Stimulated activated CD4-positive, alpha-beta T cell treated with anti-CD3 and anti-CD28 coated beads, Interleukin-12 subunit alpha, Interleukin-12 subunit beta, amount 100 ng/mL, for 48 hours (primary cell): Measurements from ENCODE around the gene PCED1A.

ENCODE experiments used
- DNase-seq, 3 donors: peaks; one replicate each; pipeline ENCODE4 v3.0.0-alpha.2; 2020; ENCODE audit warnings: low read depth in 2 of 3, low spot score in 1 of 3

Gene PCED1A

DNA sequence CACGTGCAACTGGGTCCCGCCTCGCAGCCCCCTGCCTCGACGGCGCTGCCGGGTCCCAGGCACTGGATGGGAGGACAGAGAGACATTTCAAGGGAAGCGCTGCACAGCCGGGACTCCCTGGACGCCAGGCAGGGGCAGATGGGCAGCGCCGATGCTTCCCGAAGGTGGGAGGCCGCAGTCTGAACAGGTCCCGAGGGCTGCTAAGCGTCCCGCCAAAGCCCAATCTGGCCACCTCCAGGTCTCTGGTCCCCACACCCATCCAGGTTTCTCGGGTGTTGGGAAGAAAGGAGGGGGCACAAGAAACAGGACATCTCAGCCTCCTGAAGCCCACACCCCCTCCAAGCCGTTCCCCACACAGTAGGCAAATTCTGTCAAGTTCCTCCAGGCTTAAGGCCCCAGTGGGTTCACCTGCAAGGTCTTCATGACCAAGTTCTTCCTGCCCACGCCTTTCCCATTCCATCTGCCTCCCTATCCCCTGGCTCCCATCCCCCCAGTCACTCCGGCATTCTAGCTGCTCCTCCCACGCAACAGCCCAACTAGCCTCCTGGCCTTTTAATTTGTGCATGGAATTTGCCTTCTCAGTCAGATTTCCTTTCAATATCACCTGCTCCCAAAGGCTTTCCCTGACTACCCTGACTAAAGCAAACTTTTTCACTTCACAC is 34.6 kb downstream of the PCED1A start:
- DNase-seq = no peak

DNA sequence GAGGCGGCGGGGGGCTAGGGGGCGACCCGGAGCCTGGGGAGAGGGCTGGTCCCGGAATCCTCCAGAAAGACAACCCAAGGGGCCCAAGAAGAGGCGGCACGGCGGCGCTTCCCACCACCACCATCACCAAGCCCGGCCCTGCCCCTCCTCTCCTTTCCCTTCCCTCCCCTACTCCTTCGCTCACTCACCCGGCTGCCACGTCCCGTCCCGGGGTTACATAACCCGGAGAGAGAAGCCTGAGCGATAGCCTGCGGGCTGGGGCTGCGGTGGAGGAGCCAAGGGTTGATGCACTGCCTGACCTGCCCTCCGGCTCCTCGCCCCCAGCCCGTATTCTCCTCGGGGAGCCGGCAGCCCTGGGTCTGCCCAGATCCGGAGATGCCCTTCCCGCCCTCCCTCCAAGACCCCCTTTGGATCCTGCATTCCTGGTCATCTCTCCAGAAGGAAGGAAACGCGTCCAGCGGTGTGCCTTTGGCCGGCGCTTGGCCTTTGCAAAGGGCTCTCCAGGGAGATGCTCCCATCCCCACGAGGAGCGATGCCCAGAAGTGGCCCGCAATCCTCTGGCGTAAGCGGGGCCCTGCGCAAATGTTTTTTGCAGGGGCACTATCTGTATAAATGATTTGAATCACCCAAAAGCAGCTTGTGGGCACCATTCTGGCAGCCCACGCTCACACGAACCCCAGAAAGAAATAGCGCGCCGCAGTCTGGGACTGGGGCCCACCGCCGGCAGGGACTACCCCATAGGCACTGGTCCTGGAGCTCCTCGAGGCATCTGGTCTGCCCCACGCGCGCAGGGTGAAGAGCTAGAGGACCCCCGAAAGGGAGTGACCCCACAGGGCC is 35.4 kb downstream of the PCED1A start:
- DNase-seq = no peak

DNA sequence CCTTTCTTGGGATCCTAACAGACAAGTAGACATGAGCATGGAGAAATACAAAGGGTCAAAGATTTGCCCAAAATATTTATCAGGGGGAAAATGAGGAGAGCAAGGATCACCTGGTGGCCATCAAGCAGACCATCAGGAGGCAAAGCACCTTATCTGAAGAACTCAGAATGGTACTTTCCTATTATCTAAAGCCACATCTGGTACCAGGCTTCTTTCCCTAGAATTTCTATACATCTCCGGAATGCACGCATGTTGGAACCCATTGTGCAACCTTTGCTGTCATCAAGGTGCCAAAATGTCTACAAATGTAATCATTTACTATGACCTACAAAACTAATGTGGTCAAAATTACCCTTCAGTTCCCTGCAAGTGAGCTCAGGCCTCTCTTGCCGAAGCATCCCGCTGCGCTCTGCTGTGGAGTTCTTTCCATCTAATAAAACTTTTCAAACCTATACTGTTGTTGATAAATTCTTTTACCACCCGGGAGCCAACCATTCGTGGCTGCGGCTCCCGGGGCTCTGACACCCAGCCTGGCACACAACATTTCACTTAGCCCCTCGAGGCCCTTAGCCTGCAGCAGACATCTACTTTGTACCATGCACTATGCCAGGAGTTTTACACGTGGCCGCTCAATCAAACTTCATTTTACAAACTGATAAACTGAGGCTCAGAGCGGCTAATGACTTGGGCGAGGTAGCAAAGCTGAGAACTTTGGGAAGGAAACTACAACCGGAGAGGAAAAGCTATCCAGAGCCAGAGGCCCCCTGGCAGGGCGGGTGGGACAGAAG is 36.2 kb downstream of the PCED1A start:
- DNase-seq = no peak

DNA sequence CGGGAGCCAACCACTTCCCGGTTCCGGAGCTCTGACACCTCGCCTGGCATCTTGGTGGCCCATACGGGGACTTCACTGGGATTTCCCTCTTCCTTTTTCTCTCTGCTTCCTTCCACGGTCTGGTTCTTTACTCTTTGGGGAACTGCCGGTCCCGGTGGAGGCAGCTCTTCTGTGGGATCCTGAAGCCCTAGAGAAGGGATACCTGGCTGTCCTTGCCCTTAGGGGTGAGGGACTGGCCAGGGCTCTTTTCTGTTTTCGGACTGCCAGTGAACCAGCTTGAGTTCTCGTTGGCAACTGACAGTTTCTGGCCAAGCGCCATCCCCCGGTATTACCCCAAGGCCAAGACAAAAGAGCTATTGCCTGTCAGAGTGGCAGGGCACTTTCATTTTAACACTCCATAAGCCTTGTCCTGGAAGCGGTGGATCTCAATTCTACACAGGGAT is 39.1 kb downstream of the PCED1A start:
- DNase-seq = no peak

DNA sequence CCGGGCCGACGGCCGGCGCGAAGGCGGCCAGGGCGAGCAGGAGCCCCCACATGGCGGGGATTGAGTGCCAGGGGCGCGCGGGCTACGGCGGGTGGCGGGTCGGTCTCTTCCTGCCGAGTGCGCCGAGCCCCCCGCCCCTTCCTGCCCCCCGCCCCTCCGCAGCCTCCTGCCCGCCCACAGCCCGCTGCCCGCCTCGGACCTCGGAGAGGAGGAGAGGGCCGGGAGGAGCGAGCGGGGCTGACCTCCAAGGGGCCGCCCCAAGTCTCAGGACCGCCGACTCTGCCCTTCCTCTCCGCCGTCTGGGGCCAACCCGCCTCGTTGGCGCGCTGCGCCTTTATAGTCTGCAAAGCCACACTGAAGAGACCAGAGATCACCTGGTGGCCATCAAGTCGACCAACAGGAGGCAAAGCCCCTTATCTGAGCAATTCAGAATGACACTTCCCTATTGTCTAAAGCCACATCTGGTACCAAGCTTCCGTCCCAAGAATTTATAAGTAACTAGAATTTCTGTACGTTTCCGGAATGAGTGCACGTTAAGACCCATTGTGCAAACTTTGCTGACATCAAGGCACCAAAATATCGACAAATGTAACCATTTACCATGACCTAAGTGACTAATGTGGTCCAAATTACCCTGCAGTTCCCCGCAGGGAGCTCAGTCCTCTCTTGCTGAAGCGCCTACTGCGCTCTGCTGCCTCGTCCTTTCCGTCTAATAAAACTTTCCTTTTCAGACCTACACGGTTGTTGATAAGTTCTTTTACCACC is 39.8 kb downstream of the PCED1A start, which contains the start of gene CPXM1:
Gene CPXM1, minus strand, starts transcription at position 107 of the 765 bp plus-strand sequence. Its CDS starts 55 bp downstream, at position 52.
- no peak for DNase-seq

DNA sequence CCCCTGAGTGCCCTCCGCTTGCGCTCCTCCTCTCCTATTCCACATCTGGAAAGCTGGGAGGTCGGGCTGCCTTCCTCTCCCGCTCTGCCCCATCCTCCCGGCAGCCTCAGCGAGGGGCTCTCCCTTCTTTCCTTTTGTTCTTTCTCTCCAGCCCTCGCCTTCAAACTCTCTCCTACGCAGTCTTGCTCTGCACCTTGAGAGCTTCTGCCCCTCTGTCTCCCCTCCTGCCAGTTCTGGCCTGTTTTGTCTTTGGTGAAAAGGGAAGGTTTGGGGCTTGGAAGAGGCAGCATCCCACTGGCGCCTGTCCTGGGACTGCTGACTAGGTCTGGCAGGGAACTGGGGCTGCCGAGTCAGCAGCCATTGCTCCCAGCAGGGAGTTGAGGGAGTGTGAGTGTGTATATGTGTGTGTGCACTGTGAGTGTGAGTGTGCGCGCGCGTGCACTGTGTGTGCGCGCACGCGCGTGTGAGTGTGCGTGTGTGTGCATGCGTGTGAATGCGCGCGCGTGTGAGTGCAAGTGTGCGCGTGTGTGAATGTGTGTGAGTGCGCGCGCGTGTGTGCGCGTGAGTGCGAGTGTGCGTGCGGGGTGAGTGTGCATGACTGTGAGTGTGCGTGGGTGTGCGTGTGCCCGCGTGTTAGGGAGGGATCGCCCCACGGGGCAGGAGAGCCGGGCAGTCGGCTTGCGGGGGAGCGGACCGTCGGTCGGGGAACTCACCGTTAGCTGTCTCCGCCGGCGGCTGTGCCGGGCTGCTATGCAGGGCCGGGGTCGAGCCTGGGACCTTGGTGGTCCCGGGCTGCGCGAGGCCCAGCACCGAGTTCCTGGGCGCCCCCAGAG is 40.6 kb downstream of the PCED1A start:
- DNase-seq = no peak

DNA sequence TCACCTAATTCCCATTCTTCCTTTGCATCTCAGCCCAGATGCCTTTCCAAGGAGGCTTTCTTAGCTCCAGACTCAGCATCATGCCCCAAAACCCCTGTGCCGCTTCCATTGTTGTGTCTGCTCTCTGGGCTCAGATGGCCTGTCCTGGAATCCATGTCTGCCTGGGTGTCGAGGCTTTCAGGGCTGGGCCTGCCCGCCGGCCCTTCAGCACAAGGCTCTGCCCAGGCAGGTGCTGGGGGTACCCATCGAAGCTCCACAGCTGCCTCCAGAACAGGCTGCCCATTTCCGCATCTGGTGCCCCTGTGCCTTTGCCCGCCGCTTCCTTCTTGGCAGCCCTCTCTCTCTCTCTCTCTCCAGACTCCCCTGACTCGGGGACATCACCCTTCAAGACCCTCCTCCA is 41.2 kb downstream of the PCED1A start:
- no peak for DNase-seq

DNA sequence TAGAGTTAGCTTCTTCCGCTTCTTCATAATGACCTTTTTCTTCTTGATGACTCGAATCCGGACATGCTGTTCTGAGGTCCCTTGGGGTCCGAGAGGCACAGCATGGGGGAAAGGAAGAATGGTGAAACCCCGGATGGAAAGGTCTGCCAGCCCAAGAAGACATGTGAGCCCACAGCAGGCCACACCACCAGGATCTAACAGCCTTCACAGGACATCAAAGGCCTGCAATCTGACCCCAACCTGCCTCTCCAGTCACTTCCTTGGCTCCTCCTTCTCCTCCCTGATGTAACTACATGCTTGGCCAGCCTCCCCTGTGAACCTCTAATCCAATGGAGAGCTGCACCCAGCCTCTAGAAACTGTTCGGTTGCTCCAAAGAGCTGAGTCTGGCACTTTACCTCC is 41.6 kb downstream of the PCED1A start:
- no peak for DNase-seq

DNA sequence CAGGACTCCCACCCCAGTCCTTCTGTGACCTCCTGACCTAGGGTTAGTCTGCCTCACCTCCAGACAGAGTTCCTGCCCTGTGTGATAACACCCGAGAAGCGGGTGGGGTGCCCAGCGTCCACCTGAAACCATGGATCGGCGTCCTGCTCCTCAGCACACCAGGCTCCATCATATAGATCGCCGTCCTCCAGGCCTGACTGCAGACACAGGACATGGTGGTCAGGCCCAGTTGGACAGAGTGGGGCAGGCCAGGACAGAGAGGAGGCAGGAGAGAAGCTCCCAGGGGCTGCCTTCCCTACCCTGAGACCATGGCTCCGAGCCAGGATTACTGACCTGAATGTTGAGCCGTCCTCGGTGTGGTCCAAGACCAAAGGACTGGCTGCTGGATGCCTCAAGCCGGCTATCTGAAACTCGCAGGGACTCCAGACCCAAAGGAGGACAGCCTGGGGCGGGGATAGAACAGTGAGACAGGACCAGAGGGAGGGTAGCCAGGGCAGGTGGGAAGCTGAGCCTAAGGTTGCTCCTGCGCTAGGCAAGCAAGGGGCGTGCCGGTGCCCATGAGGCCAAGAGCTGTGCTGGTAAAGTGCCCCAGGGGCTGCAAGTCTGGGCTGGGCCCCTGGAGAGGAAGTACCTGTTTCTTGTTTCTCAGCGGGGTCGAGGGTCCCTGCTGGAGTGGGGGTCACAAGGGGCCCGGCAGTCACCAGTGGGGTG is 42.2 kb downstream of the PCED1A start:
- DNase-seq = no peak

DNA sequence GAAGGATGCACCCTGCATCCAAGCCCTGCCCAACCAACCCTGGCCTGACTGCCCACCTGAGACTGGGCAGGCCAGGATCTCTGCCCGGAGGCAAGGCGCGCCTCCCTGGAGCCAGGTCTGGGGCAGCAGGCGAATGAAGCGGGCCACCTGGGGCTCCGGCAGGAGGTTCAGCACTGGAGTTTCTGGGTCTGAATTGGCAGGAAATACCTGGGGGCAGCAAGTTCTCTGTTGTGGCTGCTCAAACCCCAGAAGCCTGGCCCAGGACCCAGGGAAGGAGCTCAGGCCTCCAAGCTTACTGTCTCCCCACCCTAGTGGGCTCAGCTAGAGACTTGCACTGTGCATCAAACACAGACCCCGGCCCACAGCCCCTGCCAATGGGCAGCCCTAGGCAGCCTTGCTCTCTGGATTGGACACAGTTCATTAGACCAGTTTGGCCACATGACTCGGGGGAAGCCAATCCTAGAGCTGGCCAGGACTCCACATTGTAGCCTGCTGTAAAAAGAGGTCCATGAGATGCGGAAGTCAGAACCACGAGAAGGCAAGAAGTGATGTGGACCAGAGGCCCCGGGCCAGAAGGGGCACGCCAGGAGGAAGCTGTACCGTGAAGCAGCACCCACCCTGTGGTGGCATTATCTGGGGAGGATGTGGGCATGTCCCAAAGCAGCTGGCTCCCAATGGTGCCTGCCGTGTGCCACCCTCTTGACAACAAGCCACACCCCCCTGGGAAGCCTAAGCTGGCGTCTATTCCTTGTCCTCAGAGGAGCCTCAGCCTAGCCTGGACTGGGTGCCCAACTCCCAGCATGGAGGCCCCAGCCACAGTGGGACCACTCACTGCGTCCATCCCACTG is 43.1 kb downstream of the PCED1A start:
- no peak for DNase-seq

DNA sequence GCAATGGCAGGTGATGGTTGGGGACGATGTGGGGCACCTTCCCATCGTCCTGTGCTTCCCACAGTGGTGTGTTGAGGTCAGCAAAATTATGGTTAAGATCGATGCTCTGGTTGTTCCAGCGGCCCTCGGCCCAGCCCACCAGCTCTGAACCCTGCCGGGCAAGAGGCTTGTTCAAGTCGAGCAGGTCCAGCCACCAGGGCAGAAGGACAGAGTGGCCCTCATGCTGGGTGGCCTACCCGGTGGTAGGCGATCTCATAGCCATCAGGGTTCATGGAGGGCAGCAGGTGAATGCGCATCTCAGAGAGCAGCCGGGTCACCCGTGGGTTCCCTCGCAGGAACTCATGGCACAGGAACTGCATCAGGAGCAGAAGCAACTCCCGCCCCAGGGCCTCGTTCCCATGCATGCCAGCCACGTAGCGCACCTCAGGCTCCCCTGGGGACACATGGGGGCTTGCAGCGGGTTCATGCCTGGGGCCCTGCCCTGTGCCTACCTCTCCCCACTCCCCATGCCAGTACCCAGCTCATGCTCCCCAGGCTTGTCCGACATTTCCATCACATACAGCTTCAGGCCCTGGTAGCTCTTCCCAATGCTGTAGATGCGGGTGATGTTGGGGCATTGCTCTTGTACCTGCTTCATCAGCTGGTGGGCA is 44.3 kb downstream of the PCED1A start:
- no peak for DNase-seq

DNA sequence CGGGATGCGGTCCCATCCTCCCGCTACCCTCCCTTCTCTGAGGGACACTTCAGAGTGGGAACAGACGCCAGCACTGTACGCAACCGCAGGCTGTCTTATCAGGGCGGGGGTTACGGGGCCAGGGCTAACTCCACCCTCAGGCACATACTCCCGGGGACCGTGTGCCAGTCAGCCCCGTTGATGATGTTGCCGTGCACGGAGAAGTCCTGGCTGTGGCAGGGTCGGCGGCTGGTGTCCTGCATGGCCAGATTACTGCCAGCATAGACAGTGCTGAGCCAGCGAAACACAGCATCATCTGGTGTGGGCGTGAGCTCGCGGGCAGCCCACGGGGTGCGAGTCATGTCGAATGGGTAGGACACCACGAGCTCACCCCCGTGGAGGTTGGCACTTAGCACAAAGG is 45.0 kb downstream of the PCED1A start:
- DNase-seq = no peak

DNA sequence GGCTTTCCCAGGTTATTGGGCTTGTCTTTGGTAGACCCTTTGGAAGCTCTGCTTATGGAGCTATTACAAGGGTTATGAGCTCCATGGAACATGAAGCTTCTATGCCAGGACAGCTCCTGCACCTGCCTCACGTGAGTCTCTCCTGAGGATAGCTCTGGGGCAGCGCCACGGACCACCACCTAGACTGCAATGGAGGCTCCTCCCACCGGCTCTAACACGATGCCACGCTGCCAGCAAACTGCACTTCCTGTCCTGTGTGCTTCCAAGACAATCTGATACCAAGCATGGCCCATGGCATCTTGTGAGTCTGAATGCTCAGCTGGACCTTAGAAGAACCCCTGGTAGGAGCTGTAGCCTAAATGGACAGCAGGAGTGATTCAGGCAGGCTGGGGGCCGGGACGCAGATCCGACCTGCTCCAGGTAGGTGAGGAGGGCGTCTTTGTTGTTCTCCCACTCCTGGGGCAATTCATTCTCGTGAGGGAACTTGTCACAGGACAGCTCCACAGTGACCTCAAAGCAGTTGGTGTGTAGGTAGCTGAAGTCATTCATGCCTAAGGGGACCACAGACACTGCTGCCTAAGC is 45.5 kb downstream of the PCED1A start:
- no peak for DNase-seq

DNA sequence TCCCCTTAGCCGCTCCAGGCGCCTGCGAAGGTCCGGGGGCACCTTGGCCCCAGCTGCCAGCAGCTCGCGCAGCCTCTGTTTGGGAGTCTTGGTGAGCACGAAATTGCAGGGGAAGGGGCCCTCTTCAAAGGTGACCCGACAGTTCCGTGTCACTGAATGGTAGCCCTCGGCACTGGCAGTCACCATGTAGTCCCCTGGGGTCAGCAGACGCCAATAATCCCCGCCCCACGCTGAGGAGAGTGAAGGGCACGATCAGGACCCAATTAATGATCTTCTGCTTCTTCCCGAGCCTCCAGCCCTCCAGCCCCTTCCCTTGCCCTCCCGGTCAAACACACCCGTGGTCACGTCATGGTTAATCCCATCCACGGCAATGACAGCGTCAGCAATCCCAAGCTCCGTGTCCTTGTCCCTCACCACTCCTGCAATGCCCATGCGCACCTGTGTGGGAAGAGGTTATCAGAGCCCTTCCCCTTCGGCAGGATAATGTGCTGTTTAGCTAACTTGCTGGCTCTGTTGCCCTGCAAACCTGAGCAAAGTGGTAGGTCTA is 46.2 kb downstream of the PCED1A start:
- no peak for DNase-seq

DNA sequence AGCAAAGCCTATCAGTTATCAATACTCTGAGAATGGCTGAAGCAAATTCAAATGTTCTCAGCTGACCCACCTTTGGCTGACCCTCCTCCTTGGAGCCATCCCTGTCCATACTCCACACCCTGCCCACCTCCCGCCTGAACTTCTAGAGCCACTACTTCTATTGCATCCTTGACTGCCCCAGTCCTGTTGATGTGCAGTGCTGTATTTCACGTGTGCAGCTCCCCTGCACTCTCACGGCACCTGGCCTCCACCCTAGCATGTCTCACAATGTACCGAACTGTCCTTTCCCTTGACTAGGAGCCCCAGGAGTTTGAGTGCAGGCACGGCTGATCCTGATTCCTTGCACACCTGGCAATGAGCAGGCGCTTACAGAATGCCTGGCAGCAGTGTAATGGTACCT is 47.0 kb downstream of the PCED1A start:
- no peak for DNase-seq
